ENCODE results near the gene OAS3.
"Not testable (repeated sequence)": the region's sequence is repeated elsewhere in the genome, so short reads cannot be mapped to it uniquely, and the experiment has no call there.

OAS3 gene

DNA sequence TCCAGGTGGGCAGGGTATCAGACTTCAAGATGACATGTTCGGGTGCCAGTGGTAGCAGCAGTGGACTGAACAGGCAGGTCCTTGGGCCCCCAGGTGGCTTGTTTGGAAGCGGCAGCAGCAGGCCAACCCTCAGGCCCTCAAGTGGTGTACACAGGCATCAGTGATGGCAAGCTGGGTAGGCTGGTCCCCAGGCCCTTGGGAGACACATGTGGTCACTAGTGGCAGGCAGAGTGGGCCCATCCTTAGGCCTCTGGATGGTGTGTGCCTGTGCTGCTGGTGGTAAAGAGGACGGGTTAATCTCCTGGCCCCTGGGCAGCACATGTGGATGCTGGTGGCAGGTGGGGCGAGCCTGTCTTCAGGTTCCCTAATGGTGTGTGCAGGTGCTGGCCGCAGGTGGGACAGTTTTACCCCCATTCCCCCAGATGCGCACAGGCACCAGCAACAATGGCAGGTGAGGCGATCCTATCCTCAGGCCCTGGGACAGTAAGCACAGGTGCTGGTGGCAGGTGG lies 48.1 kb downstream of the OAS3 start:
- DNase-seq = no peak

DNA sequence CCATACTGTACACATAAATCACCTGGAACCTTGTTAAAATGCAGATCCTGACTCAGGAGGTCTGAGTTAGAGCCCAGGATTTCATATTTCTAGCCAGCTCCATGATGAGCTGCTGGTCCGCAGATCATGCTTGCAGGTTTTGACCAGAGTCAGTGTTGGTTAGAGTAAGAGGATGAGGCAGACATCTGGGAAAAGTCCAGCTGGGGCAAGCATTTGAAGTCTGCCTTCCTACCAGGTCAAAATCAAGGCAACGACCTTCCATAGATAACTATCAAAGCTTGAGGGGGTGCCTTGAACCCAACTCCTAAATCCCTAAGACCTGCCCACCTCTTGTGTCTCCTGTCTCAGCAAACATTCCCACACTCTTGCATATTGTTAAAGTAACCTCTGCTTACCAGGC lies 49.3 kb downstream of the OAS3 start:
- no peak for DNase-seq

DNA sequence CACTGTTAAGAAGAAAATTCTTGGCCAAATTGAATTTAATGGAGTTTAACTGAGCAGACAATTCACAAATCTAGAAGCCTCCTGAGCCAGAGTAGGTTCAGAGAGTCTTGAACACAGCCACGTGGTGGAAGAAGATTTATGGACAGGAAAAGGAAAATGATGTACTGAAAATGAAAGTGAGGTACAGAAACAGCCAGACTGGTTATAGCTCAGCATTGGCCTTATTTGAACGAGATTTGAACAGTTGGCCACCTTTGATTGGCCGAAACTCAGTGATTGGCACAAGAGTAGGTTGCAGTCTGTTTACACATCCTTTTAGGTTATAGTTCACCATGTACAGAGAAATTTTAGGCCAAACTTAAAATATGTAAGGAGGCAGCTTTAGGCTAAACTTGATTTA lies 50.0 kb downstream of the OAS3 start:
- no peak for DNase-seq

DNA sequence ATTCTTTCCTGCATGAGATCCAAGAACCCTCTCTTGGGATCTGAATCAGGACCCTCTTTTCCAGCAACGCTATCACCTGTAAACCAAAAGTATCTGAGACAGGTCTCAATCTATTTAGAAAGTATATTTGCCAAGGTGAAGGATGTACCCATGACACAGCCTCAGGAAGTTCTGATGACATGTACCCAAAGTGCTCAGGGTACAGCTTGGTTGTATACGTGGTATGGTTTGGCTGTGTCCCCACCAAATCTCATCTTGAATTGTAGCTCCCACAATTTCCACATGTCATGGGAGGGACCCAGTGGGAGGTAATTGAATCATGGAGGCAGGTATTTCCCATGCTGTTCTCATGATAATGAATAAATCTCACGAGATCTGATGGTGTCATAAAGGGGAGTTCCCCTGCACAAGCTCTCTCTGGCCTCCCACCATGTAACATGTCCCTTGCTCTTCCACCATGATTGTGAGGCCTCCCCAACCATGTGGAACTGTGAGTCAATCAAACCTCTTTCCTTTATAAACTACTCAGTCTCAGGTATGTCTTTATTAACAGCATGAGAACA lies 50.6 kb downstream of the OAS3 start:
- DNase-seq = not testable (repeated sequence)

DNA sequence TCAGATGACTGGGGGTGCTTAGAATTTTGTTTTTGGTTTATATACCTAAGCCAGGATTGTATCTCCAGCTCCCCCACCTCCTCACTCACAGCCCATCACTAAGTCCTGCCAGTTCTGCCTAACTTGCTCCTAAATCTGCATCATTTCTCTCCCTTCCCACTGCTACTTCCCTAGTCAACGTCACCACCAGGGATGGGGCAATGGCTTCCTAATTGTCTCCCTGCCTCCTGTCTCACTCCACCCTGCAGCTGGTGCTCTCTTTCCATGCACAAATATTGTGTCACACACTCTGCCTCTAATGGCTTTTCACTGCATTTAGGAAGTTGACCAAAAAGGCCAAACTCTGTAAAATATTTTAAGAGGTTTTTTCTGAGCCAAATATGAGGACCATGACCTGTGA lies 51.5 kb downstream of the OAS3 start:
- no peak for DNase-seq

DNA sequence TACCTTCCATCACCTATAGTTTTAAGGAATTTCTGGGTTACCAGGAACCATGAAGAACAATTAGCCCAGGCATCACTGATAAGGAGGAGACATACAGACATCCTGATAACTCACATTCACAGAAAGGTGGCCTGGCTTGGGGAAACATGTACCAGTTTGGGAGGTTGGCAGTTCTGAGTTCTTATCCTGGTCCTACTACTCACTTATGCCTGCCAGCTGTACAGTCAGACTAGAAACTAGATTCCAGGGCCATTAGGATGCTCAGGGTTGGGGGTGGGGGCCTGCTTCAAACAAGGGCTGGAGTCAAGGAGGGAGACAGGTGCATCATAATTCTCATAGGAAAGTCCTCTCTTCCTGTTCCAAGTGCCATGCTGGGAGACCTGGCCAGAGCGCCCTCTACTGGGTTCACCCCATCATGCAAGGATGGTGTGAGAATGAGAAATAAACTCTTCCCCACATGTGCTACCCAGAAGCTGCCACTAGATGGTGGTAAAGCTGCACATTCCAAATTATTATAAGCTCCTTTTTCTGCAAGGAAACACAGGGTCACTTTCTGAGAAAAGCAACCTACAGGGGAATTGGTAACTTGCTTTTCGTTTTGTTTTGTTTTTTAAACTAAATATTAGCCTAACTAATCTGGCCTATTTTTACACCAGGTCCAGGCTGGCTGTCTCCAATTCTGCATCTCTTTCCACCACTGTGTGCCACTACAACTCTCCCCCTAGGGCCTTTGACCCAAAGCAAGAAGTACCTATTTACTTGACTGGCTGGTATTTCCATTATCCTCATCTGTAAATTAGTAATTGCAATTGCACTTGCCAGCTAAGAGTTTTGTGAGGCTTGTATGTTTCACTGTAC lies 54.5 kb downstream of the OAS3 start:
- no peak for DNase-seq

DNA sequence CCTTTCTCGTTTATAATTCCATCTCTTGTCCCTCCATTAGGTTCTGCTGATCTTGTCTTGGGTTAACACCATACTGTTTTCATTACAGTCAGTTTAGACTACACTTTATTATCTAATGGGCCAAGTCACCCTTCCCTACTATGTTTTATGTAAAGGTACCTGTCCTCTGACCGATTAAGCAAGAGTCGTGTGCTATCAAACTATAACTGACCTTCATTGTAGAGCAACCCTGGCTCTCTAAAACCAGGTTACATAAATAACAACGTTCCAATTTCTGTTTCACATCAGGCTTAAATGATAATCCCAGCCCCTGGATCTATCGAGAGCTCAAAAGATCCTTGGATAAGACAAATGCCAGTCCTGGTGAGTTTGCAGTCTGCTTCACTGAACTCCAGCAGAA lies 56.7 kb downstream of the OAS3 start:
- DNase-seq = no peak

DNA sequence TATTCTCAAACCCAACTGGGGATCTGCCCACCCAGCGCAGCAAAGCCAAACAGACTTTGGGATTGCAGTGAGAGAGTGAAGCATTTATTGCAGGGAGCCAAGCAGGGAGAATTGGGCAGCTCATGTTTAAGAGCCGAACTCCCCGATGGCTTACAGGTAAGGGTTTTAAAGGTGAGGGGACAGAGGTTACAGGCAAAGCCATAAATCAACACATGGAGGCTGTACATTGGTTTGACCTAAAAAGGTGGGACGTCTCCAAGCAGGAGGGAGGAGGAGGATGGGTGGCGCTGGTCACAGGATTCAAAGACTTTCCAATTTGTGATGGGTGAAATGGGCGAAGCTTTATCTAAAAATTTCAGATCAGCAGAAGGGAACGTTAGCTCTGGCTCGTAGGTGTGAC lies 58.2 kb downstream of the OAS3 start:
- DNase-seq = no peak

DNA sequence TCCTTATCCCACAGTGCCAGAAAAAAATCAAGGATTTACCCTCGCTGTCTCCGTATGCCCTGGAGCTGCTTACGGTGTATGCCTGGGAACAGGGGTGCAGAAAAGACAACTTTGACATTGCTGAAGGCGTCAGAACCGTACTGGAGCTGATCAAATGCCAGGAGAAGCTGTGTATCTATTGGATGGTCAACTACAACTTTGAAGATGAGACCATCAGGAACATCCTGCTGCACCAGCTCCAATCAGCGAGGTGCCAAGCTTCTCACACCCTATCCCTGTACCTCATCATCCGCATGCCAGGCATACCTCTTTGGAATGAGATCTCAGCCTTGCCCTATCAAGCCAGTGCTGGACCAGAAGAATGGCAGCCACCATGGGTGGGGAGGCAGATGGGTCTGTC lies 59.2 kb downstream of the OAS3 start:
- no peak for DNase-seq

DNA sequence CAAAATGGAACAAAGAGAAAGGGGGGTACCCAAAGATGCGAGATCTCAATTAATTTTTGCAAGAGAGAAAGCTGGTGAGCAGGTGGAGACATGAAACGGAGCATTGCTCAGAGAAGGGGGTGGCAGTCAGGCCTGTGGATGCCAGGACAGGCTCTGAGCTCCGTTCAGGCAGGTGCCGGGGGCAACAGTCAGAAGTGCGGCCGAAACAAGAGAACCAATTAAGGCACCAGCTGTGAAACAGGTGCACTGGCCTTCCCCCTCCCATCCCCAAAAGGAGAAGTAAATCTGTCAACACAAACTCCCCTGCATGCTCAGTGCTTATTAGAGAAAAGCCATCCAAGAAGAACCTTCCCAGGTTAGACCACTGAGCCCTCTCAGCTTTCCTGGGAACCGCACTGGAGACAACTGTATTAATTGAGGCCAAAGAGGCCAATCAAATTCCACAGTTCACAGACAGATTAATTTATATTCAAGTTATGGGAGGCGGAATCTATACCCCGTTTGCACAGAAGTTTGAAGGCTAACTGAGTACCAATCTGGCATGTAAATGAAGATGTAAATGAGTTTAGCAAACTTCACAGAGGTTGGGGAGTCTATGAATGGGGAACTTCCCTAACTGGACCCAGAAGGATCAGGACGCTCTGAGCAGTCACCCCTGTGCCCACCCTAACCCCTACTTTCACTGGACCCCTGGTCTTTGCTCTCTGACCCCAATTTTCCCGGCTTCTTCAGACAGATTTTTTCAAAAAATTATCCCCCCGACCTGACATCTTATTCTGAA lies 60.9 kb downstream of the OAS3 start:
- DNase-seq = no peak

DNA sequence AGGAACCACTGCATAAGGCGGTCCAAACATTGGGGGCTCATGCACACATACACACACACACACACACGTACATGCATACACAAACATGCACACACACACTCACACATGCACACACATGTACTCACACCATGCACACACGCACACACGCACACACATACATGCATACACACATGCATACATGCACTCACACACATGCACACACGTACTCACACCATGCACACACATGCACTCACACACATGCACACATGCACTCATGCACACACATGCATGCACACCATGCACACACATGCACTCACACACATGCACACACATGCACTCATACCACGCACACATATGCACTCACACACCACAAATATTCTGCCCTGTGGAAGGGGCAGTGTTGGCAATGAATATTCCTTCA lies 62.2 kb downstream of the OAS3 start:
- no peak for DNase-seq

DNA sequence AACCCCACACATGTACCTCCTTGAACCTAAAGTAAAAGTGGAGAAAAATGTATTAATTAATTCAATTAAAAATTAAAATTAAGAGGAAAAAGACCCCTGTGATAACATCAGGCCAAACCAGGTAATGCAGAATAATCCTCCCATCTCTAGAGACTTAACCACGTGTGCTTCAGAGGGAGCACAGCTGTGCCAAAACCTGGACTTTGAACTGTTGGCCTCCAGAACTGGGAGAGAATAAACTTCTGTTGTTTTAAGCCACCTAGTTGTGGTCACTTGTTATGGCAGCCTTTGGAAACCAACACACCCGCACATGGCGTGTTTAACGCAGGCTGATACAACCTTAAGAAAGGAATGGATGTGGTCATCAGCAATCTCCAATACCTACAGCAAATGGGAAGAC lies 63.9 kb downstream of the OAS3 start:
- no peak for DNase-seq

DNA sequence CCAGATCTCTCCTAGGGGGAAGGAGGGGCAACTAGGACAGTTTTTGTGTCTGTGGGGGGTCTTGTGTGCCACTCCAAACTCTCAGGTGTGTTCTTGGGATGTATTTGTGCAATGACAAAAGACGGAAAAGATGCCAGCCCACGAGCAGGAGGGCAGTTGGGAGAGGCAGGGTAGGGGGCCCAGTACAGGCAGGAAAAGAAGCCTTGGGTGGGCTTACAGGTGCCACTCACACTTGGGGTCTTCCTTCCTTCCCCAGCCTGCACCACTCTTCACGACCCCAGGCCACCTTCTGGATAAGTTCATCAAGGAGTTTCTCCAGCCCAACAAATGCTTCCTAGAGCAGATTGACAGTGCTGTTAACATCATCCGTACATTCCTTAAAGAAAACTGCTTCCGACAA lies 64.4 kb downstream of the OAS3 start:
- DNase-seq = no peak

DNA sequence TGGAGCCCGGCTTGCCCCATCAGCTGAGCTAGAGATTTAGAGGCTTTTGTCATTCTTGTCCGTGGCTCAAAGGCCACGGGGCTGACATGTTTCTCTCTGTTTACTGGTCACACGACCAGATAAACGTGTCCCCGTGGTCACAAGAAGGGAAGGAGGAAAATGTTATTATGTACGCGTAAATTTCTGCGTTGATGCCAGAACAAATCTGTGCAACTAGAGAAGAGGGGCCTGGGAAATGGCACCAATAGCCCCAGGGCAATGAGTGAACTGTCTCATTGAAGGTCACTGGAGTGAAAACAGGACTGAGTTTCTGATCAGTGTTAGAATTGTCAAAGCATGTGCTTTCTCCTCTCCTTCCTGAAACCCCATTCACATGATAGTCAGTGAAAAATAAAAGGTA lies 65.4 kb downstream of the OAS3 start:
- DNase-seq = no peak

DNA sequence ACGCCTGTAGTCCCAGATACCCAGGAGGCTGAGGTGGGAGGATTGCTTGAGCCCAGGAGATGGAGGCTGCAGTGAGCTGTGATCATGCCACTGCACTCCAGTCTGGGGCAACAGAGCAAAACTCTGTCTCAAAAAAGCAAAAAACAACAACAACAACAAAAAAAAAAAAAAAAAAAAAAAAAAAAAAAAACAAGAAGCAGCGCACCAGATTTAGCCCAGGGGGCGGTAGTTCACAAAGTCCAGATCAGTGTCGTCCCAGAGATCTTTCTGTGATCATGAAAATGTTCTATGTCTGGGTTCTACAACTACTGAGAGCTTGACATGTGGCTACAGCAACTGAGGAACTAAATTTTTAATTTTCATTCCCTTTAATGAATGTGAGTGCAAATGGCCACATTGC lies 67.5 kb downstream of the OAS3 start:
- no peak for DNase-seq

DNA sequence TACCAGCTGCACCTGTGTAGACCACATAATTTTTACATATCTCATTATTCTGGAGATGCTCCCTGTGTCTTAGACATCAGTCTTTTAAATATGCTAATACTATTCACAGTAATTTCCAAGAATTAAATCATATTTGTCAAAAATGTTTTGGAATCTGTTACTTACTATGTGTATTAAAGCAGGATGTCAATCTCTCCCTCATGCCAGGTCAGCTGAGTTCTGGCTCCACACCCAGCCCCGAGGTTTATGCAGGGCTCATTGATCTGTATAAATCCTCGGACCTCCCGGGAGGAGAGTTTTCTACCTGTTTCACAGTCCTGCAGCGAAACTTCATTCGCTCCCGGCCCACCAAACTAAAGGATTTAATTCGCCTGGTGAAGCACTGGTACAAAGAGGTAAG lies 67.9 kb downstream of the OAS3 start:
- DNase-seq = no peak

DNA sequence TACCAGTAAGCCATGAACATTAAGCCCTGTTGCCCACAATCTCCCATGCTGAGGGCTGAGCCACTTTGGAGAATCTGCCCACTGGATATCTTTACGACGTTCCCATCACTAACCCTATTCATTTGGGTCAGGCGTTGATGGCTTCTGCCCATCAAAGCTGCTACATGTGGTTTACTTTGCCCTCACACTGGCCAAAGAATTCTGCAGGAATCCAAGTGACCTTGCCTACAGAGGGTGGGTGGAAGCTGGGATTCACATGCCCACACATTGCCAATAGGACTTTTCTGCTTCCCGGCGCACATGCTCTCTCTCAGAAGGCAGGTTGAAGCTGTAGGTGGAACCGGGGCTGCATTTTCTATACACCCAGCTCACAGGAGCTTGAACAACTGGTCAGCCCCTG lies 68.4 kb downstream of the OAS3 start:
- DNase-seq = no peak

DNA sequence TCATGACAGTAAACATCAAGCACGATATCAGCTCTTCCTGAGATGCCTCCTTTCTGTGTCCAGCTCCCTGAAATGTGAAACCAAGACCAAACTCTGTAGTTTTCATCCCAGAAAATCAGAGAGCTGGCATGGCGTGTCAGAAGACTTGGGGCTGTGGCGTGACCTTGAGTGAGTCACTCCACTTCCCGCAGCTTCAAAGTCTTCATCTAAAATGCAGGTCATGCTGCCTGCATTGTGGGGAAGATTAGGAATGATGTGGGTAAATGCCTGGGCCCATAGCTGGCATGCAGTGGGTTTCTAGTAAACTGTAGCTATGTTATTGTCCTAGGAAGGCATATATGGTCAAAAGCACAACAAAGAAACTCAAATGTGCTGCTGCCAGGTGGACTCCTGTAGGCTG lies 68.9 kb downstream of the OAS3 start:
- no peak for DNase-seq

DNA sequence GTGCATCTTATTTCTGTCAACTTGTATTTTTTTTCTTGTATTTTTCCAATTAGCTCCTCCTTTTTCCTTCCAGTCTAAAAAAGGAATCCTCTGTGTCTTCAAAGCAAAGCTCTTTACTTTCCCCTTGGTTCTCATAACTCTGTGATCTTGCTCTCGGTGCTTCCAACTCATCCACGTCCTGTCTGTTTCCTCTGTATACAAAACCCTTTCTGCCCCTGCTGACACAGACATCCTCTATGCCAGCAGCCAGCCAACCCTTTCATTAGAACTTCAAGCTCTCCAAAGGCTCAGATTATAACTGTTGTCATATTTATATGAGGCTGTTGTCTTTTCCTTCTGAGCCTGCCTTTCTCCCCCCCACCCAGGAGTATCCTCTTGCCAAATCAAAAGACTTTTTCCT lies 72.4 kb downstream of the OAS3 start:
- no peak for DNase-seq

DNA sequence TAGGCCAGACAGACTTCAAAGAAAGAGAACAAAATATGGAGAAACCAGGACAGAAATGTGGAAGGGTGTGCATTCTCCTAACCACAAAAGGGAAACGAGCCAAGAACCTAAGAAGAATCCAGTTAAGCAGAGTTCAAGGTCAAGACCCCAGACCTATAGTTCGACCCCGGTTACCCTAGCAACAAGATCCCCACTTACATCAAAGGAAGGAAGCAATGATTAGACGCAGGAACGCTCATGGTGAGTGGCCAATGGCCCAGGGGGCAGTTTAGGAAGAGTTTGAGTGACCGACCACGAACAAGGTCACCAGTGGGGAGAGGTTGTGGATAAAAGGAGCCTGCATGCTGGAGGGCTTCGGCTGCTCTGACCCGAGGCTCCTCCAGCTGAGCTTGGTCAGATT lies 76.3 kb downstream of the OAS3 start:
- DNase-seq = no peak

DNA sequence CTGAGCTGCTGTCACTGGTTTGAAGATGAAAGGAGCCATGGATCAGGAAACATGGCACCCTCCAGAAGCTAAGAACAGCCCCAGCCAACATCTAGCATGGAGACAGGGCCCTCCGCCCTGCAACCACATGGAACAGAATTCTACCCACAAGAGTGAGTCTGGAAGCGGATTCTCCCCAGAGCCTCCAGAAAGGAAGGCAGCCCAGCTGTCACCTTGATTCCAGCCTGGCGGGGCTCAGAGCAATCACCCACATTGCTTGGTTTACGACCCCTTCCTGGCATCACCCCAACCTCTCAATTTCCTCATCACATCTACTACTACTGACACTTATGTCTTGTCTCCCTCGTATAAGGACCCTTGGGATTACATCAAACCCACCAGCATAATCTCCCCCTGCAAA lies 78.5 kb downstream of the OAS3 start:
- DNase-seq = no peak

DNA sequence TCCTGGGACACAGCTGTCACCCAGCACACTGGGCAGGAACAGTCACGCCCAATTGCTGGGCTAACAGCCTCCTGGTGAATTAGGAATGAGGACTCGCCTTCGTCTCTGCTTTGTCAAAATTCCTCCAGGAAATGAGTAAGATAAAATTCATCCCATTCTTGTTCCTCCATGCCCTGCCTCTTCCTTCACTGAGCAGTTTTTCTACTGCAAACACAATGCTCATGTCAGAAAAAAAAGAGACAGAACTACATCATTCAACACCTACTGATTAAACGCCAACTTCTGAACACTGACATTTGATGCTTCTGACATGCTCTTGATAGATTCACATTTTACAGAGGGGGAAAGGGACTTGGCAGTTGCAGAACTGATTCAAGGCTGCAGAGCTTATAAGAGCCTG lies 80.8 kb downstream of the OAS3 start:
- DNase-seq = no peak

DNA sequence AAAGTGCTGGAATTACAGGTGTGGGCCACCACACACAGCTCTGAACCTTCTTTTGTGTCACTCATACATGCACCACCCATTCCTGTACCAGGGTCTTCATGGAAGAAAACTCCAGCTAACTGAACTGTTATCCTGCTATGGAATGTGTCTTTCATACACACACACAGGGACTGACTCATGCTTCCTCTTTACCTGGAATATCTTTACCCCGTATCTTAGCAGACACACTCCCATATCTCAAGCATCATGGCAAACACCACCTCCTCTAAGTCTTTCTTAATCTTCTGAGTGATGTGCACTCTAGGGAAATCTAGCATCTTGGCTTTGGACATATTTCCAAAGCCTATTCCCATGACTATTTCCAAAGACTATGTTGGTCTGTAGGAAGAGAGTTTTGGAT lies 83.2 kb downstream of the OAS3 start:
- DNase-seq = no peak

All from effector CD8-positive, alpha-beta T cell (primary cell).